T-helper 2 cell treated with Interferon-gamma antibody and Interleukin-4, amounts not matched to agents 100 ng/mL and 5 ng/mL, for 36 hours (primary cell): ENCODE data around the gene SIMC1. TPM values are rescaled to one million over a fixed set of nuclear protein-coding genes. Genes with fewer than 3 reads are reported as not detected.
"Not testable (repeated sequence)": the region's sequence is repeated elsewhere in the genome, so short reads cannot be mapped to it uniquely, and the experiment has no call there.

Experiments
- intact Hi-C: fragments of 100-400 bp; cut with micrococcal nuclease; formaldehyde crosslinking; loops from one replicate; pipeline ENCODE4 v1.15.1; 2023
- total RNA-seq: library from RNA; stranded (reverse); gene quantifications from 2 replicates; pipeline ENCODE4 v1.2.3, GENCODE V29; 2022

SIMC1 gene
- total RNA-seq: 30.4 and 31.8 TPM in 2 replicates

DNA sequence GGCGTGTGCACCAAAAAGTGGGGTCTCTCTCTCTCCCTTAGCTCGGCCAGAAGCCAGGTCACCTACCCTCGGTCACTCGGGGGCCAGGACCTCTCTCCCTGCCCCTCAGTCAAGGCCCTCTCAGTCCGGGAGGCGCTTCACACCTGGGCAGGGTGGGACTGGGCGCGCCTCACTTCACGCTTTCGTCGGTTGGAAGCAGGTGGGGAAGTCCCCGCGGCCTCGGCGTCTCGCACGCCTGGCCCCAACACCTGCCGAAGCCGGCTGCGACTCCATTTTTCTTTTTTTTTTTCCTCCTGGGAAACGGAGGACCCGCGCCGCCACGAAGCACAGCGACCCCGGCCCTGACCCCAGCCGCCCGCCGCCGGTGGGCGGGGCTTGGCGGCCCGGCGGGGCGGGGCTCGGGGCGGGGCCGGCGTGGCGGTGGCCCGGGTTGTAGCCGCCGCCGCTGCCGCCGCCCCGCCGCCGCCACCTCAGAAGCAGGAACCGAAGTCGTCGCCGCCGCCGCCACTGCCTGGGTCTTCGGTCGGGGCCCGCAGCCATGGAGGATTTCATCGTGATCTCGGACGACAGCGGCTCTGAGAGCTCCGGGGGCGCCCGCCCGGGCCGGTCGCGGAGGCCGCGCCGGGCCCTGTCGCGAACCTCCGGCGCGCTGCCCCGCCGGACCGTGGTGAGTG is at the start of gene SIMC1:
Gene SIMC1, plus strand, starts transcription at position 454 of the 674 bp plus-strand sequence. Its CDS starts 85 bp downstream, at position 539.
- intact Hi-C loops: loop anchor here (10.0 kb wide), 1 partner anchor 127 kb away; the partner anchor contains the start of genes ARL10 and KIAA1191

DNA sequence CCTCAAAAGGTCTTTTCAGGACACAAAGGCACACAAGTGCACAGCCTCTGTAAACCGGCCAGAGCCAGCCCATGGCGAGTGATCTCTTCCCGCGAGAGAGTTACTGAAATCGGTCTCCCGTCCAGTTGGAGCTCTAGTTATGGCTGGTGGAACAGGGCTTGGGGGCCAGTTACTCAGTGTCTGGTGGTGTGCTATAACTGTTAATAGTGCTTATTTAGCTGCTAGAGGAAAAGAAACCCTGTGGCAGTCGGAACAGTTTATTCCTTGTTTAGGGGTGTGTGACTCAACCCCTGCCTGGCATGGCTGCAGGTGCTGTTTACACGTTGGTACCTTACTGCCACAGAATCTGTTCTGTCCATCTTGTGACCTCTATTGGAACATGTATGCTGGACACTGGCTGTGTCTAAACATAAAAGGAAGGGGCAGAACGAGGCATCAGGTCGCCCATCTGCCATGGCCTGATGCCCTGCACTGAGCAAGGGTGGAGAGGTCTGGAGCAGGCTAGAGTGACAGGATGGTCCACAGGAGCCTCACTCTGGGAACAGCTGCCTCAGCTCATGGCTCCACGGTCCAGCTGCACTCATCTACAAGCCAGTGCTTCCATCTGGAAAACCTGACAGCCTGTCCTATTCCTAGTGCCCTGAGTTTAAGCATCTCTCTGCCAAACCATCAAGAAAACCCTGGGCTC is 49.6 kb upstream of the SIMC1 start:
- intact Hi-C loops: no loop called here

DNA sequence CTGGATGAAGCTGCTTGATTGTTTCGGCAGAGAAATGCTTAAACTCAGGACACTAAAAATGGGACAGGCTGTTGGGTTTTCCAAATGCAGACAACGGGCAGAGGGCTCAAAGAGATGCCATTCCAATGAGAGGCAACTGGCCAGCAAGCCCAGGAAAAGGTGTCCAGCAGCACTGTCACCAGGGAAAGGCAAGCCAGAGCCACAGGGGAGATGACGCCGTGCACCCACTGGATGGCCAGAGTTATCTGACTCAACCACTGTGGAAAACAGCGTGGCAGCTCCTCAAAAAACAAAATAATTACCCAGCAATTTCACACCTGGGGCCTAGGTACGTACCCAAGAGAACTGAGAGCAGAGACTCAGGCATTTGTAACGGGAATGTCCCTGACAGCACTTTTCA is 48.4 kb upstream of the SIMC1 start:
- intact Hi-C loops: no loop called here

DNA sequence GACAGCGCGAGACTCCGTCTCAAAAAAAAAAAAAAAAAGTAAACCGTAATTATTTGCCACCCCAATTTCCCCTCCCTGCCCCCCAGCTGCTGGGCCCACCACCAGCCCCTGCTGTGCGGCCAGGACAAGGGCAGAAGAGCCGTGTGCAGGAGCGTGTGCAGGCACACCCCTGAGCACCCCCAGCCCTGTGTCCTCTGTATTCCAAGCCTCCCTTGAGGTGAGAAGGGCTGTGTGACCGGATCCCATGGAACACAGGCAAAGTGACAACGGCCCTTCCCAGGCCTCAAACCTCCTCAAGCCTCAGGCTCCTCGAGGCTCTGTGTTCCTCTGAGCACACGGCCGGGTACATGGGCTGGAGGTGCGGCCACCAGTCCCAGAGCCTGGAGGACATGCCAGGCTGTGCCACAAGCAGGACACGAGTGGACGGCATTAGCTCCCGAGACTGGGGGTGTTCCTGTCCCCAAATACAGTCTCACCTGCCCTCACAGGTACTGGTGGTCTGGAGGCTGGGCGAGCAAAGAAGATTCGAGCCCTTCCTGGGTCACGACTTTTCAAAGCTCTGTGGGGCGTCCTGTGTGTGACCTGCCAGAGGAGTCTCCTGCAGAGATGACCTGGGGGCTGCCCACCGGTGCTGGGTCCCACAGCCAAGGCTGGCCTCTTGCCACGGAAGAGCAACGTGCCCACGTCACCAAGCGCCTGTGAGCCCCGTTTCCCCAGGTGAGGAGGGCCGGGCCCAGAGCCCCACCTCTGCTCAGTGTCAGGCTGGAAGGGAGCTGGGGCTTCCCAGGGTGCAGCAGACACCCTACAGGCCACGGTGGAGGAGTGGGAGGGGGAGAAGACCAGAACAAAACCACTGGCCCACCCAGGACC is 47.1 kb upstream of the SIMC1 start:
- intact Hi-C loops: no loop called here

DNA sequence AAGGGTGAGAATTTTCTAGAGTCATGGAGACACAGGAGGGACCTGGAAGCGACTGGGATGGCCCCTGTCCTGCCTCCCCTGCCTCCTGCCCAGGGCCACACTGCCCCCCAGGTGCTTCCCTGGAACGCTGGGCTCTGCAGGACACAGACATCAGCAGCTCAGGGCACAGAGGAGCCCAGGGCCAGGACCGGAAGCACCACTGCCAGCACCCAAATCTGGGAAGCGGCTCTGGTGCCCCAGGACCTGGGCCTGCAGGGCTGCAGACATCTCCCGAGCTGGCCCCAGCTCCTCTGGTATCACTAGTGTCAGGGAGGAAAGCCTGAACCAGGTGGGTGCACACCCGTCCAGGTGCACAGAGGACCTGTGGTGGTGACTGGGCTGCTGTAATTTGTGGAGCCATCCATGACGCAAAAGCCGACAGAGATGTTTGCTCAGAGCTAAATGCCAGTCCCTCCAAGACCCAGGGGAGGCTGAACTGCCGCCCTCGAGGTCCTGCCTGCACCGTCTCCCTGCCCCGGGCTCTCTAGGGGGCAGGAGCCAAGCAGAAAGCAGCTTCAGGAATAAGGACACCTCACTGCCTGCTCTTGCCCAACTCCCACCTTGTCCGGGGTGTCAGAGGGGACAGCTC is 46.0 kb upstream of the SIMC1 start:
- intact Hi-C loops: no loop called here

DNA sequence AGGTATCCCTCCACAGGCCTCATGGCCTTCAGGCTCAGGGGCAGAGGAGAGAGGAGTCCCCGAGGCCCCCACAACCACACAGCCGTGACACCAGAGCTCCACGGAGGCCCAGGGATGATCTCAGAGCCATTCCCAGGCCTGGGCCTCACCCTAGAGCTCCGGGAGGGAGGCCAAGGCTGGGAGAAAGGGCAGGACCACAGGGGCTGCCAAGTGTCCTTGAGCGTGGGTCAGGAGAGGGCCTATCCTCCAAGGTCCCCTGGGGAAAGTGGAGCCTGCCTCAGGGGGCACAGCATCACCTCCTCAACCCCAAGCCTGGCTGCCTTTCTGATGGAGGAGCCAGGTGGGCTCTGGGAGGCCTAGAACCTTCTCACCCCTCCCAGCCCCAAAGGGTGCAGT is 45.5 kb upstream of the SIMC1 start:
- intact Hi-C loops: not testable (repeated sequence)

- intact Hi-C loops: not testable (repeated sequence)
These were observed 44.6 kb upstream of the SIMC1 start for GRCh38 chr5:176193636-176194035.

DNA sequence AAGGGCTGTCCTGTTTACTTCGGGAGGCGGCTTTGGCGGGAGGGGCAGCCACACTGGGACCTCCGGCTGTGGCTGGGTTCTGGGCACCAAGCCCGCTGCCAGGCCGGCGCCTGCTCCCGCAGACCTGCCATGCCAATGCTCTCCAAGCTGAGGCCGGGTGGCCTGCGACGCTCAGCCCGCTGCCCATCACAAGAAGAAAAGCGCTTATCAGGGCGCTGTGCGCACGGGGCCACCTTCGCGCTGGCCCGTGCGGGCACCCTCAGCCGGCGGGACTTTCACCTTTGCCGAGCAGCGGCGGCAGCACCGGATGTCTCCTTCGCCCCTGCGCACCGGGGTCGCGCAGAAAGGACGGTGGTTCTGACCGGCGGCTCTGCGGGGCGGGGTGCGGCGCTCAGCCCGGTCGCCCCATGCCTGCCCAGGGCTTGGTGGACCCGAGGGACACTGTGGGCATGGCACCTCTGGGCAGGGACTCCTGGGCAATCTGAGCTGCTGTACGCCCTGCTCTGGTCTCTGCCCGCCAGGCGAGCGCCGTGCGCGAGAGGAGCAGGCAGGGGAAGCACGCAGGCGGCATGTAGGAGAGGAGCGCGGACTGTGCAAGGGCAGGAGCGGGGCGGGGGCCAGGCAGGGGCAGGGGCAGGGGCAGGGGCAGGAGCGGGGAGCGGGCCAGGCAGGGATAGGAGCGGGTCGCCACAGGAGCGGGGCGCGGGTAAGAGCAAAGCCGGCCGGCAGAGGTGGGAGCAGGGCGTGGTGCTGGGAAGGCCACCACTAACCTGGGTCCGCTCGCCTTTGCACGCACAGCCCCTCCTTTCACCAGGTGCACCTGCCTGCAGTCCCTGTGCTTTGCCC is 43.8 kb upstream of the SIMC1 start:
- intact Hi-C loops: not testable (repeated sequence)

- intact Hi-C loops: not testable (repeated sequence)
These were observed 43.2 kb upstream of the SIMC1 start for GRCh38 chr5:176195084-176195413.

- intact Hi-C loops: not testable (repeated sequence)
These were observed 42.6 kb upstream of the SIMC1 start for GRCh38 chr5:176195487-176196207.

DNA sequence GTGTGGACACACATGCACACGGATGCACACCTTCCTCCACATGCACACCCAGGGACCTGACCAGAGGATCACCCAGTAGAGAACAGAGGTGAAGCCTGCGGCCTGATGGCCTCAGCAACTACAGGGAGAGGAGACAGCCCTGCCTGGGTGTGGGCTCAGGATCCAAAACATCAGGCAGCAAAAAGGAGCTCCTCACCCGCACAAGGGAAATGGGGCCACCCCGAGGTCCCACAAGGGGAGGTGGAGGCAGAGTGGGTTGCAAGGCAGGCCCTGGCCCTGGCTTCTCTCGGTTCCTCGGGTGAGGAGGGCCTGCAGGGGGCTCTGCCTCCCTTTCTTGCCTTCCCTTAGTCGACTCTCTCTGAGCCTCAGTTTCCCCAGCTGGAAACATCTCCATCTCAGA is 41.4 kb upstream of the SIMC1 start:
- intact Hi-C loops: not testable (repeated sequence)

DNA sequence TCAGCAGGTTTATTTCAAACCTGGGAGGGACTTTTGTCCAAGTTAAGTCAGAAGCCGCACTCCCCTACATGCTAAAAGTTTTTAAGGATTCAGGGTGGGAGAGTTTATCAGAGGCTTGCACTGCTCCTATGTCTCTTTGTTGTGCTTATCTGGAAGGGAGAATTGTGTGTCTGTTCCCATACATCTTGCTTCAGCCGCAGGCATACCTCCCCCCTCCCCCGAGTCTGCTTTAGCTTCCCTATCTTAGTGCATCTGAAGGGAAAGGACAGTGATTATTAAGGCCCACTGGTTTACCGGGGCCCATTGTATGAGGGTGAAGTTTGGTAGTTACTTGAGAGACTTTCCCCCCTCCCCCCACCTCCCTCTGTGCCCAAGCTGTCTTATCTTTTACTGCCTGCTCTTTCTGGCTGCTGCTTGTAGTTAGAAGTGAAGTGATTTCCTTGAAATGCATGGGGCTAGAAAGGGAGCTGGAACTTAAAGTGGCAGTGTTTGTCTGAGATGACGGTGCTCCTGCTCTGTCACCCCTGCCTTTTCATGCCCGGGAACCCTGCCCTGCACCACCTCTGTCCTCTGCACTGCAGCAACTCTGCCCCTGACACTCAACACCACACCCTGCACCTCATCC is 40.9 kb upstream of the SIMC1 start:
- intact Hi-C loops: not testable (repeated sequence)

DNA sequence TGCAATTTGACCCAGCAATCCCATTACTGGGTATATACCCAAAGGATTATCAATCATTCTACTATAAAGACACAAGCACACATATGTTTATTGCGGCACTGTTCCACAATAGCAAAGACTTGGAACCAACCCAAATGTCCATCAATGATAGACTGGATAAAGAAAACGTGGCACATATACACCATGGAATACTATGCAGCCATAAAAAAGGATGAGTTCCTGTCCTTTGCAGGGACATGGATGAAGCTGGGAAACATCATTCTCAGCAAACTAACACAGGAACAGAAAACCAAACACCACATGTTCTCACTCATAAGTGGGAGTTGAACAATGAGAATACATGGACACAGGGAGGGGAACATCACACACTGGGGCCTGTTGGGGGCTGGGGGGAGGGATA is 39.9 kb upstream of the SIMC1 start:
- intact Hi-C loops: not testable (repeated sequence)

GRCh38 chr5:176198991-176199733 is 39.1 kb upstream of the SIMC1 start:
- intact Hi-C loops: not testable (repeated sequence)

GRCh38 chr5:176199803-176200399 is 38.3 kb upstream of the SIMC1 start:
- intact Hi-C loops: not testable (repeated sequence)

GRCh38 chr5:176201811-176202210 is 36.4 kb upstream of the SIMC1 start:
- intact Hi-C loops: no loop called here

- intact Hi-C loops: no loop called here
These were observed 35.1 kb upstream of the SIMC1 start for GRCh38 chr5:176203086-176203485.

DNA sequence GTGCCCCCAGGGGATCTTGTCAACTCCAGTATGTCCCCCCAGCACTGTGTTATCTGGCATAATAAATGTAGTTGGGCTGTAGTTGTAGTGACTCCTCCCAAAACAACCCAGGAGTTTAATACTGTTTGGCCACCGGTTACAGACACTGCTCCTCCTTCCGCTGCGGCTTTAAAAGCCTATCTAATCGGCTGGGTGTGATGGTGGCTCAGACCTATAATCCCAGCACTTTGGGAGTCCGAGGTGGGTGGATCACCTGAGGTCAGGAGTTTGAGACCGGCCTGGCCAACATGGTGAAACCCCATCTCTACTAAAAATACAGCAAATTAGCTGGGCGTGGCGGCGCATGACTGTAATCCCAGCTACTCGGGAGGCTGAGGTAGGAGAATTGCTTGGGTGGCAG is 34.7 kb upstream of the SIMC1 start:
- intact Hi-C loops: not testable (repeated sequence)
